Astrocyte of the cerebellum (primary cell): Measurements from ENCODE around the gene DYNC1I2.
"Not testable (repeated sequence)": the region's sequence is repeated elsewhere in the genome, so short reads cannot be mapped to it uniquely, and the experiment has no call there.

ENCODE experiments used
- DNase-seq: peaks from one replicate; pipeline ENCODE4 v3.0.0-alpha.2; 2011; ENCODE audit warnings: low read depth
- H3K4me3 ChIP-seq: 2 replicates; pipeline ENCODE4 v1.5.1; 2011; ENCODE audit warnings: mild to moderate bottlenecking, low read depth, low read length, moderate library complexity
- in situ Hi-C: cut with HindIII; loops from 2 replicates; pipeline ENCODE4 v1.10.0; 2017; ENCODE audit warnings: low sequenced_read_pairs
- TF ChIP-seq, protein P1 (sequence below): IDR thresholded peaks from 2 replicates; pipeline ENCODE4 v1.5.1; 2012; ENCODE audit warnings: low read length, low read depth, moderate library complexity, mild to moderate bottlenecking; ENCODE audit errors: missing control alignments

The DYNC1I2 gene

DNA sequence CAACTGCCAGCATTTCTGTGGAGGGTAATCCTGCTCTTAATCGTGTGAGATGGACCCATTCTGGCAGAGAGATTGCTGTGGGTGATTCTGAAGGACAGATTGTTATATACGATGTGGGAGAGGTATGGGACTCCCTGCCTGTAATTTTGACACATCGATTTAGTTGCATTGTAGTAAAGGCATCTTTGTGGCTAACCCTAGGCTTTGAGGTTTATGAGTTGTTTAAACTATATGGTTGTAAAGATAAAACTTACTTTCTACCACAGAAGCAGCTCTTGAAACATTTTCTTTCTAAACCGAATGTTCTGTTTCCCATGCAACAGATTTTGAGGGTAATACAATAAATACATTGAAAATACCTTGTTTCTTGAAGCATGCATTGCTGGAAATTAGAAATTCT lies 58.5 kb downstream of the DYNC1I2 start:
- H3K4me3 ChIP-seq: no peak overlapping the region
- in situ Hi-C loops: no loop called here
- no peak for DNase-seq
- TF ChIP-seq, protein P1, sequence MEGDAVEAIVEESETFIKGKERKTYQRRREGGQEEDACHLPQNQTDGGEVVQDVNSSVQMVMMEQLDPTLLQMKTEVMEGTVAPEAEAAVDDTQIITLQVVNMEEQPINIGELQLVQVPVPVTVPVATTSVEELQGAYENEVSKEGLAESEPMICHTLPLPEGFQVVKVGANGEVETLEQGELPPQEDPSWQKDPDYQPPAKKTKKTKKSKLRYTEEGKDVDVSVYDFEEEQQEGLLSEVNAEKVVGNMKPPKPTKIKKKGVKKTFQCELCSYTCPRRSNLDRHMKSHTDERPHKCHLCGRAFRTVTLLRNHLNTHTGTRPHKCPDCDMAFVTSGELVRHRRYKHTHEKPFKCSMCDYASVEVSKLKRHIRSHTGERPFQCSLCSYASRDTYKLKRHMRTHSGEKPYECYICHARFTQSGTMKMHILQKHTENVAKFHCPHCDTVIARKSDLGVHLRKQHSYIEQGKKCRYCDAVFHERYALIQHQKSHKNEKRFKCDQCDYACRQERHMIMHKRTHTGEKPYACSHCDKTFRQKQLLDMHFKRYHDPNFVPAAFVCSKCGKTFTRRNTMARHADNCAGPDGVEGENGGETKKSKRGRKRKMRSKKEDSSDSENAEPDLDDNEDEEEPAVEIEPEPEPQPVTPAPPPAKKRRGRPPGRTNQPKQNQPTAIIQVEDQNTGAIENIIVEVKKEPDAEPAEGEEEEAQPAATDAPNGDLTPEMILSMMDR: no peak

DNA sequence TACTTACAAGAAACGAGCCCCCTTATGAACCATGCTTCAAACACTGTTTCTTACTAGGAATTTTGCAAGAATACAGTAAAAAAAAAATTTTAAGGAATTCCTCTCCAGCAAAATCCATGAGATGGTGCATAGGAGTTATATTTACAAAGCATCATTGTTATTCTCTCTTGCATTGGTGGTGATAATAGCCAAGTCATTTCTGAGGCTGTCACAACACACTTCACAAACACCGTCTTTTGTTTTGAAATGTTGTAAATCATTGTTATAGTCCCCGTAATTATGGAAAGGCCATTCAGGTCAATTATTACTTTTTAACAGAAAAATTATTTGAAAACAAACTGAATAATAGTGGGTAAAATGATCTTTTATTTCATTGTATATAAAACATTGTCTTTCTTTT lies 60.1 kb downstream of the DYNC1I2 start:
- no peak overlapping the region for H3K4me3 ChIP-seq
- in situ Hi-C loops: no loop called here
- TF ChIP-seq, protein P1: no peak
- no peak for DNase-seq

DNA sequence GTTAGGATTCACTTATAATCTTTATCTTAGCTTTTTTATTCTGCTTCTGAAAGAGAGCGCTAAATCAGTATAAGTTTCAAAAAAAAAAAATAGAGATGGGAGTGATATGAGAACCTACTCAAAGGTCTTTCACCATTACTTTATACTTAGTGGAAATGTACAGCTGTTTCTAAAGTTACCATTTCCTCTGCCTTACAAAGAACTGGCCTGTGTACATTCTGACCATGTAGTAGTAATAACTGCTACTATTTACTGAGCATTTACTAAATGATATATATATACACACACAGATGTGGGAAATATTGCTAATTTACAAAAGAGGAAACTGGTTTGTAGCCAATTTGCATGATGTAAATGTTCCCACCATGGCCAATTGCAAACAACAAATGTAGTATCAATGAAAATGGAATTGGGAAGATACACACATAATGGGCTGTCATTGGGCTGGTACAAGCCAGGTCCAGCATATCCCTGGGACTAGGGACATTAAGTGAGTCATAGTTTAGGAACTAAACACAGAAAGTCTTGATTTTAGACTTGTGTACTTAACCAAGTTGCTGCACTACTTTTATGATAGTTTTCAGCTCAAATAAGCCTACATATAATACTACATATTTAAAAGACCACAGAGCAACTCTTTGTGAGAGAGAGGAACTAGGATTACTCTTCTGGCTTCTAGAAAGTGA lies 67.1 kb downstream of the DYNC1I2 start:
- TF ChIP-seq, protein P1: no peak
- no peak overlapping the region for H3K4me3 ChIP-seq
- in situ Hi-C loops: no loop called here
- DNase-seq: no peak

DNA sequence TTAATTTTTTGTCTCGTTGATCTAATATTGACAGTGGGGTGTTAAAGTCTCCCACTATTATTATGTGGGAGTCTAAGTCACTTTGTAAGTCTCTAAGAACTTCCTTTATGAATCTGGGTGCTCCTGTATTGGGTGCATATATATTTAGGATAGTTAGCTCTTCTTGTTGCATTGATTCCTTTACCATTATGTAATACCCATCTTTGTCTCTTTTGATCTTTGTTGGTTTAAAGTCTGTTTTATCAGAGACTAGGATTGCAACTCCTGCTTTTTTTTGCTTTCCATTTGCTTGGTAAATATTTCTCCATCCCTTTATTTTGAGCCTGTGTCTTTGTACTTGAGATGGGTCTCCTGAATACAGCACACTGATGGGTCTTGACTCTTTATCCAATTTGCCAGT lies 71.5 kb downstream of the DYNC1I2 start:
- DNase-seq, H3K4me3 ChIP-seq, in situ Hi-C loops: not testable (repeated sequence)

DNA sequence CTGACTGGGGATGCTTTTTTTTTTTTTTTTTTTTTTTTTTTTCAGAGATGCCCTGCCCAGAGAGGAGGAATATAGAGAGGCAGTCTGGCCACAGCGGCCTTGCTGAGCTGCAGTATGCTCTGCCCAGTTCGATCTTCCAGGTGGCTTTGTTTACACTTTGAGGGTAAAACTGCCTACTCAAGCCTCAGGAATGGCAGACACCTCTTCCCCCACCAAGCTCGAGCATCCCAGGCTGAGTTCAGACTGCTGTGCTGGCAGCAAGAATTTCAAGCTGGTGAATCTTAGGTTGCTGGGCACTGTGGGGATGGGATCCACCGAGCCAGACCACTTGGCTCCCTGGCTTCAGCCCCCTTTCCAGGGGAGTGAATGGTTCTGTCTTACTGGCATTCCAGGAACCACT lies 73.9 kb downstream of the DYNC1I2 start:
- H3K4me3 ChIP-seq, DNase-seq, in situ Hi-C loops: not testable (repeated sequence)

DNA sequence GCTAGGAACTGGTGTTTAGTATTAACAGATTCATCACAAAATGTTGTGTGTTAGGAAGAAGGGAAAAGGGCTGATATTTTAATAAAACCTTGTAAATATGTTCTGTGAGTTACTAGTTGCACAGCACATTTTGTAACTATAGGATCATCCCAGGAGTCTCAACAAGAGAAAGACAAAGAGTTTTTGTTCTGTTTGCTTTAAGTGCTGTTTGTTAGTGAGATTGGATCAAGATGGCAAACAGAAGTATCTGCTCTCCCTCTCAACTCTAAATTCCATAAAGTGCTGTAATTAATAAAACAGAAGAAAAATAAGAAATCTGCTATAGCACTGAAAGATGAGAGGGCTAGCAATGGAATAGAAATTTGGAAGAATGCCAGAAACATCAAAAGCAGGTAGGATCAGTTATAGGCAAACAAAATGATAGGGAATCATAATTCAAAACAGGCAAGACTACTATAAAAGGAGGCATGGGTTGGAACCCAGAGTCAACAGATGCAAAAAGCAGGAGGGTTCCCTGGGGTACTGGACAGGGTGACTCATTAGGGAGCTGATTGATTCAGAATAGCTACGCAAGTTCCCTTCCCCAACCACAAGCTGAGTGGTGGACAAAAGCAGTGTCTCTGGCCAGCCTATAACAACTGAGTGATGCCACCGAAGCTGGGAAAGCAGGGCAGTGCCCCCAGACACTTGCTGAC lies 75.8 kb downstream of the DYNC1I2 start:
- peak; percentile 11 for DNase-seq
- TF ChIP-seq, protein P1: no peak
- in situ Hi-C loops: no loop called here
- no peak overlapping the region for H3K4me3 ChIP-seq

DNA sequence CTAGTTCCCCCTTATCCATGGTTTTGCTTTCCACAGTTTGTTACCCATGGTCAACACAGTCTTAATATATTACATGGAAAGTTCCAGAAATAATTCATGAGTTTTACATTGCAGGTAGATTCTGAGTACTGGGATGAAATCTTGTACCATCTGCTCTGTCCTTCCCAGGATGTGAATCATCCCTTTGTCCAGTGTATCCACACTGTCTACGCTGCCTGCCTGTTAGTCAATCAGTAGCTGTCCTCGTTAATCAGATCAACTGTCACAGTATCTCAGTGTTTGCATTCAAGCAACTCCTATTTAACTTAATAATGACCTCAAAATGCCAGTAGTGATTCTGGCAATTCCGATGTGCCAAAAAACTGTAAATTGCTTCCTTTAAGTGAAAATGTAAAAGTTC lies 76.3 kb downstream of the DYNC1I2 start:
- in situ Hi-C loops: no loop called here
- H3K4me3 ChIP-seq: no peak overlapping the region
- TF ChIP-seq, protein P1: no peak
- no peak for DNase-seq
